ENCODE data around the gene GLB1L3. TPM values are rescaled to one million over a fixed set of nuclear protein-coding genes. Genes with fewer than 3 reads are reported as not detected.

Gene GLB1L3
- total RNA-seq, 2 donors from 2014 or later: 1.3 TPM; not detected in 1

DNA sequence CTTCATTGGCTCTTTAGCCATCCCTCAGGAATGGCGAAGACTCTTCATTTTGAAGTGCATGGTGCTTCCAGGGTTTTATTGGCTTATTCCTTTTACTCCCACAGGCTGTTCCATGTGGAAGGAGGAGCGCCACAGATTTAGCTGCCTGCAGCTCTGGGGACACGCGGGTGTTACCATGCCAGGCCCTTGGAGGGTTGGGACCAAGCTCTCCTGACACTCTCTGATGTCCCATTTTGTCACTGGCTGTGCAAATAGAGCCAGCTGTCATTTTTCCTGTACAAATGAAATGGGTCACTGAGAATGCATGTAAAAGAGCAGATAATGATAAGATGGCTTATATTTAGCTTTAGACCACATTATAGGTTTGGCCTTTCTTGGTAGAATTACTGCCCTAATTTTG is 32.3 kb upstream of the GLB1L3 start:
- 82% methylated on average over 4 of the region's 4 CpGs for WGBS, 2 donors
- intact Hi-C loops (cut with DNase I): no loop called here

DNA sequence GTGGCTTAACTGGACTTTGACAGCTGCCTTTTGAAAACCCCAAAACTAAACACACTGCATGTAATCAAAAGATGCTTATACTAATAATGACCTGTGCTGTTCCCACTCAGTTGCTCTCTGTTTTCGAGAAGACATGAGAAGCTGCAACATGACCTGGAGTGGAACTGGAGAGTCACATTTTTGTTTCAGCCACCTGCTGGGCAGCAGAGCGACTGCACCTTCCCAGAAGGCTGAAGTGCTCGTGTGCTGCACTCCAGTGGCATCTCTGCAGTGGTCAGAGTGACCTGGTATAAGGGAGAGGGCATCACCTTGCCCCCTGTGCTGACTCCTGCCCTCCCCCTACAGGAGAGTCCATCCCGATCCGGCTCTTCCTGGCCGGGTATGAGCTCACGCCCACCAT is 31.6 kb upstream of the GLB1L3 start:
- Histone ChIP-seq H3K9me3 (no peaks in the 10 kb centered on the region), H3K27ac (no peak overlapping the region), H3K4me3 (no peak overlapping the region), H3K36me3 (replicated peaks in 1 of 2; ENCODE audit: insufficient read depth in 1 of 2, low read depth in 2 of 2) (peaks cover 0 to 15% of the 10 kb centered on the region in 2 donors), H3K4me1 (no peaks in the 10 kb centered on the region), H3K27me3 (no peaks in the 10 kb centered on the region)
- TF ChIP-seq POLR2A (IDR thresholded peaks at IDR 0.05): no peak
- TF ChIP-seq, protein P1, sequence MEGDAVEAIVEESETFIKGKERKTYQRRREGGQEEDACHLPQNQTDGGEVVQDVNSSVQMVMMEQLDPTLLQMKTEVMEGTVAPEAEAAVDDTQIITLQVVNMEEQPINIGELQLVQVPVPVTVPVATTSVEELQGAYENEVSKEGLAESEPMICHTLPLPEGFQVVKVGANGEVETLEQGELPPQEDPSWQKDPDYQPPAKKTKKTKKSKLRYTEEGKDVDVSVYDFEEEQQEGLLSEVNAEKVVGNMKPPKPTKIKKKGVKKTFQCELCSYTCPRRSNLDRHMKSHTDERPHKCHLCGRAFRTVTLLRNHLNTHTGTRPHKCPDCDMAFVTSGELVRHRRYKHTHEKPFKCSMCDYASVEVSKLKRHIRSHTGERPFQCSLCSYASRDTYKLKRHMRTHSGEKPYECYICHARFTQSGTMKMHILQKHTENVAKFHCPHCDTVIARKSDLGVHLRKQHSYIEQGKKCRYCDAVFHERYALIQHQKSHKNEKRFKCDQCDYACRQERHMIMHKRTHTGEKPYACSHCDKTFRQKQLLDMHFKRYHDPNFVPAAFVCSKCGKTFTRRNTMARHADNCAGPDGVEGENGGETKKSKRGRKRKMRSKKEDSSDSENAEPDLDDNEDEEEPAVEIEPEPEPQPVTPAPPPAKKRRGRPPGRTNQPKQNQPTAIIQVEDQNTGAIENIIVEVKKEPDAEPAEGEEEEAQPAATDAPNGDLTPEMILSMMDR (IDR thresholded peaks at IDR 0.05): peak in 5 of 7 experiments; percentile 13 to 37 (median 32)
- intact Hi-C loops (cut with DNase I): no loop called here
- peak in 1 of 4 donors; percentile 16 for DNase-seq
- peak; percentile 39 for ATAC-seq
- WGBS, 2 donors: 55 to 56% methylated on average over 4 to 7 of the region's 7 CpGs

More for the DNA sequence above, 32.3 kb upstream of the GLB1L3 start:
- no peak overlapping the region for H3K4me3 ChIP-seq
- H3K27me3 ChIP-seq: no peaks in the 10 kb centered on the region
- no peak for ATAC-seq
- TF ChIP-seq, protein P1 (IDR thresholded peaks at IDR 0.05): no peak
- no peak for TF ChIP-seq POLR2A (IDR thresholded peaks at IDR 0.05)
- H3K9me3 ChIP-seq: no peaks in the 10 kb centered on the region
- H3K4me1 ChIP-seq: no peaks in the 10 kb centered on the region
- H3K27ac ChIP-seq: no peak overlapping the region
- peaks cover 0 to 15% of the 10 kb centered on the region in 2 donors for H3K36me3 ChIP-seq (replicated peaks in 1 of 2; ENCODE audit: insufficient read depth in 1 of 2, low read depth in 2 of 2)
- peak in 1 of 4 donors; percentile 26 for DNase-seq

DNA sequence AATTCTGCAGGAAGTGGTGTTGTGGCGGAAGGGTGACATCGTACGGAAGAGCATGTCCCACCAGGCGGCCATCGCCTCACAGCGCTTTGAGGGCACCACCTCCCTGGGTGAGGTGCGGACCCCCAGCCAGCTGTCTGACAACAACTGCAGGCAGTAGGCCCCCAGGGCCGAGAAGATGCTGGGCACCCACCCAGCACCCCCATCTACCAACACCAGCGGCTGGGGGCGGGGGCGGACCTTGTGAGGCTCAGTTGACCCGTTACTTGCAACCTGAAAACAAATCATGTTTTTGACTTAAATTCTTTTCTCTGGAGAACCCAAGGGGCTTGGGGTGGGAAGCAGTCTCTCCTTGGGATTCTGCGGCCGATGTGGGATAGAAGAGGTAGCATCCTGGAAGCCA is 30.7 kb upstream of the GLB1L3 start:
- WGBS, 2 donors: 93 to 95% methylated on average over 10 to 14 of the region's 14 CpGs
- TF ChIP-seq, protein P1 (IDR thresholded peaks at IDR 0.05): no peak
- no peak for TF ChIP-seq POLR2A (IDR thresholded peaks at IDR 0.05)
- Histone ChIP-seq H3K27me3 (no peaks in the 10 kb centered on the region), H3K27ac (no peak overlapping the region), H3K4me3 (no peak overlapping the region), H3K9me3 (no peaks in the 10 kb centered on the region), H3K36me3 (replicated peaks in 1 of 2; ENCODE audit: insufficient read depth in 1 of 2, low read depth in 2 of 2) (peaks cover 0 to 16% of the 10 kb centered on the region in 2 donors), H3K4me1 (no peaks in the 10 kb centered on the region)
- DNase-seq (no peak), ATAC-seq (no peak)
- intact Hi-C loops (cut with DNase I): no loop called here

DNA sequence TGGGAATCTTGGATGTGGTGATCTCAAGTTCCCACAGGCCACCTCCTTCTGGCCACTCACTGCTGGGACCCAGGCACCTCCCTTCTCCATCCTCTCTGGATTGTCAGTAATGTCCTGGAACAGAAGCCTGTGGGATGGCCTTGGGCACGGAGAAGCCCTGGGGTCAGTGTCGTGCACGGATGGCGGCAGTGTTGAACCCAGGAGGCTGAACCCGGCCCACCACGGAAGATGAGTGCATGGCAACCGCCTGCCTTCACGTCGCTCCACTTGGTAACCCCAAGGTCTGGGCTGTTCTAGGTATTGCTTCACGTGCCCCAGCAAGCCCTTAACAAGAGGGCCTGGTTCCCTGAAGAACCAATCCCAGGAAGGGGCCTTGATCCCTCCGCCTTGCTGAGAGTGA is 30.1 kb upstream of the GLB1L3 start:
- intact Hi-C loops (cut with DNase I): no loop called here
- H3K36me3 ChIP-seq (replicated peaks in 1 of 2; ENCODE audit: insufficient read depth in 1 of 2, low read depth in 2 of 2): peaks cover 0 to 16% of the 10 kb centered on the region in 2 donors
- no peak for DNase-seq

DNA sequence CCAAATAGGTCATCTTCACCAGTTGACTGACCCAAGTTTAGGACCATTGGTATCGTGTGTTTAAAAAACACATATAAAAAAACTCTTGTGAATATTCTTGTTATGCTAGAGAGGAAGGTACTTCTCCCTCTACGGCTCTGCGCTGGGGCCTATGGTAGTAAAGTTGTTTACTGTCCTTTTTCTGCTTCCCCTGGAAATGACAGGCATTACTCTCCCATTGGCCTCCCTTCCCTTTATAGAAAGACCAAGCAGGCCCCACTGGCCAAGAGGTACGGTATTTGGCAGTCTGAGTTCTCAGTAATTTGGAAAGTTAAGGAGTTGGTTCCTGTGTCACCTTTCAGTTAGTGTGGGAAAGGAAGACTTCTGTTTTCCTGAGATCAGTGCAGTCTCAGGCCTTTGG is 29.5 kb upstream of the GLB1L3 start:
- Histone ChIP-seq H3K9me3 (no peaks in the 10 kb centered on the region), H3K4me3 (no peak overlapping the region), H3K36me3 (replicated peaks in 1 of 2; ENCODE audit: insufficient read depth in 1 of 2, low read depth in 2 of 2) (peaks cover 0 to 16% of the 10 kb centered on the region in 2 donors), H3K27ac (no peak overlapping the region), H3K4me1 (peaks cover under 1% of the 10 kb centered on the region), H3K27me3 (no peaks in the 10 kb centered on the region)
- TF ChIP-seq, protein P1 (IDR thresholded peaks at IDR 0.05): no peak
- TF ChIP-seq POLR2A (IDR thresholded peaks at IDR 0.05): no peak
- WGBS, 2 donors: 83 to 90% methylated on average over 4 of the region's 4 CpGs
- no peak for DNase-seq
- no peak for ATAC-seq
- intact Hi-C loops (cut with DNase I): no loop called here

More for the DNA sequence above, 30.1 kb upstream of the GLB1L3 start:
- Histone ChIP-seq H3K4me3 (no peak overlapping the region), H3K27ac (no peak overlapping the region), H3K27me3 (no peaks in the 10 kb centered on the region), H3K9me3 (no peaks in the 10 kb centered on the region), H3K4me1 (no peaks in the 10 kb centered on the region)
- 88 to 96% methylated on average over 7 to 9 of the region's 11 CpGs for WGBS, 2 donors
- ATAC-seq: no peak
- no peak for TF ChIP-seq POLR2A (IDR thresholded peaks at IDR 0.05)
- TF ChIP-seq, protein P1 (IDR thresholded peaks at IDR 0.05): no peak
